Measurements from ENCODE around the gene EDA2R.

DNA sequence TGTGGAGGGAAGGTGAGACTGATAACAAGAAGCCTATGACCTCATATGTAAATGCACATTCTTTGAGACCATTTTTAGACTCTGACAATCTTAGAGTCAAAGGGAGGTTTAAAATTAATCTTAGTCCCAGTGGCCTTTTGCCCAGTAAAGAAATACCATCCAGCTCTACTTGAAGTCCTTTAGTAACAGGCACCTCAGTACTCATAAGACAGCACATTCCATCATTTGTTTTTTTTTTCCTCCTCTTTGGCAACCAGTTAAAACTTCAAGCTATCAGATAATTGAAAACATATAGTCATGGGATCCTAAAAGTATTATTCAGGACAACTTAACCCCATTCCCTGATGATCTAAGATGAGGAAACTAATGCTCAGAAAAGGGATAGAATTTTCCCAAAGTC lies 4.6 kb downstream of the EDA2R start:
- TF ChIP-seq, protein P1, sequence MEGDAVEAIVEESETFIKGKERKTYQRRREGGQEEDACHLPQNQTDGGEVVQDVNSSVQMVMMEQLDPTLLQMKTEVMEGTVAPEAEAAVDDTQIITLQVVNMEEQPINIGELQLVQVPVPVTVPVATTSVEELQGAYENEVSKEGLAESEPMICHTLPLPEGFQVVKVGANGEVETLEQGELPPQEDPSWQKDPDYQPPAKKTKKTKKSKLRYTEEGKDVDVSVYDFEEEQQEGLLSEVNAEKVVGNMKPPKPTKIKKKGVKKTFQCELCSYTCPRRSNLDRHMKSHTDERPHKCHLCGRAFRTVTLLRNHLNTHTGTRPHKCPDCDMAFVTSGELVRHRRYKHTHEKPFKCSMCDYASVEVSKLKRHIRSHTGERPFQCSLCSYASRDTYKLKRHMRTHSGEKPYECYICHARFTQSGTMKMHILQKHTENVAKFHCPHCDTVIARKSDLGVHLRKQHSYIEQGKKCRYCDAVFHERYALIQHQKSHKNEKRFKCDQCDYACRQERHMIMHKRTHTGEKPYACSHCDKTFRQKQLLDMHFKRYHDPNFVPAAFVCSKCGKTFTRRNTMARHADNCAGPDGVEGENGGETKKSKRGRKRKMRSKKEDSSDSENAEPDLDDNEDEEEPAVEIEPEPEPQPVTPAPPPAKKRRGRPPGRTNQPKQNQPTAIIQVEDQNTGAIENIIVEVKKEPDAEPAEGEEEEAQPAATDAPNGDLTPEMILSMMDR (conservative IDR thresholded peaks at IDR 0.05), result no peak
- TF ChIP-seq ZFX (IDR thresholded peaks at IDR 0.05), result no peak

Data from C4-2B (cell line).